GF-D8 (cell line): Measurements from ENCODE around the gene KCNJ12.
A peak's percentile ranks its signal among the peaks of the same experiment; 100 is the strongest.
"Not testable (repeated sequence)": the region's sequence is repeated elsewhere in the genome, so short reads cannot be mapped to it uniquely, and the experiment has no call there.

Experiments
- DNase-seq: peaks from one replicate; lab custom pipeline; 2025; lab: John Stamatoyannopoulos, UW

KCNJ12 gene

GRCh38 chr17:21452377-21453143 is 76.4 kb downstream of the KCNJ12 start:
- peak; percentile 57 for DNase-seq

GRCh38 chr17:21453144-21453898 is 77.2 kb downstream of the KCNJ12 start:
- no peak for DNase-seq

- DNase-seq: not testable (repeated sequence)
These were observed 77.8 kb downstream of the KCNJ12 start for GRCh38 chr17:21454006-21454405.

- no peak for DNase-seq
These were observed 78.3 kb downstream of the KCNJ12 start for GRCh38 chr17:21454441-21454840.

- DNase-seq: no peak
These were observed 79.6 kb downstream of the KCNJ12 start for GRCh38 chr17:21455761-21456160.

- DNase-seq: not testable (repeated sequence)
These were observed 80.3 kb downstream of the KCNJ12 start for GRCh38 chr17:21456449-21456848.

GRCh38 chr17:21457051-21458026 is 81.2 kb downstream of the KCNJ12 start:
- no peak for DNase-seq

GRCh38 chr17:21458054-21458453 is 81.9 kb downstream of the KCNJ12 start:
- DNase-seq: no peak

- no peak for DNase-seq
These were observed 83.4 kb downstream of the KCNJ12 start for GRCh38 chr17:21459536-21459935.

GRCh38 chr17:21460358-21460757 is 84.2 kb downstream of the KCNJ12 start:
- DNase-seq: no peak

- no peak for DNase-seq
These were observed 86.1 kb downstream of the KCNJ12 start for GRCh38 chr17:21462237-21462636.

GRCh38 chr17:21463204-21463661 is 87.1 kb downstream of the KCNJ12 start:
- DNase-seq: no peak

GRCh38 chr17:21463779-21464407 is 87.7 kb downstream of the KCNJ12 start:
- no peak for DNase-seq

GRCh38 chr17:21464611-21465021 is 88.5 kb downstream of the KCNJ12 start:
- no peak for DNase-seq

- no peak for DNase-seq
These were observed 90.4 kb downstream of the KCNJ12 start for GRCh38 chr17:21466550-21466949.

GRCh38 chr17:21467196-21467595 is 91.0 kb downstream of the KCNJ12 start:
- DNase-seq: no peak

- no peak for DNase-seq
These were observed 91.8 kb downstream of the KCNJ12 start for GRCh38 chr17:21467739-21468490.
